GM12892 (cell line): ENCODE results near the gene SLC6A3.

ENCODE experiments used
- POLR2A ChIP-seq: IDR thresholded peaks from 2 replicates; pipeline ENCODE4 v1.6.1; 2011; ENCODE audit warnings: low read depth, low read length, control low read depth
- POLR2AphosphoS5 ChIP-seq: IDR thresholded peaks from 2 replicates; pipeline ENCODE4 v1.6.1; 2011; ENCODE audit warnings: low read depth, low read length, control low read depth
- TAF1 ChIP-seq: IDR thresholded peaks from 2 replicates; pipeline ENCODE4 v1.6.1; 2011; ENCODE audit warnings: low read depth, mild to moderate bottlenecking, control low read depth, low read length, borderline replicate concordance

DNA sequence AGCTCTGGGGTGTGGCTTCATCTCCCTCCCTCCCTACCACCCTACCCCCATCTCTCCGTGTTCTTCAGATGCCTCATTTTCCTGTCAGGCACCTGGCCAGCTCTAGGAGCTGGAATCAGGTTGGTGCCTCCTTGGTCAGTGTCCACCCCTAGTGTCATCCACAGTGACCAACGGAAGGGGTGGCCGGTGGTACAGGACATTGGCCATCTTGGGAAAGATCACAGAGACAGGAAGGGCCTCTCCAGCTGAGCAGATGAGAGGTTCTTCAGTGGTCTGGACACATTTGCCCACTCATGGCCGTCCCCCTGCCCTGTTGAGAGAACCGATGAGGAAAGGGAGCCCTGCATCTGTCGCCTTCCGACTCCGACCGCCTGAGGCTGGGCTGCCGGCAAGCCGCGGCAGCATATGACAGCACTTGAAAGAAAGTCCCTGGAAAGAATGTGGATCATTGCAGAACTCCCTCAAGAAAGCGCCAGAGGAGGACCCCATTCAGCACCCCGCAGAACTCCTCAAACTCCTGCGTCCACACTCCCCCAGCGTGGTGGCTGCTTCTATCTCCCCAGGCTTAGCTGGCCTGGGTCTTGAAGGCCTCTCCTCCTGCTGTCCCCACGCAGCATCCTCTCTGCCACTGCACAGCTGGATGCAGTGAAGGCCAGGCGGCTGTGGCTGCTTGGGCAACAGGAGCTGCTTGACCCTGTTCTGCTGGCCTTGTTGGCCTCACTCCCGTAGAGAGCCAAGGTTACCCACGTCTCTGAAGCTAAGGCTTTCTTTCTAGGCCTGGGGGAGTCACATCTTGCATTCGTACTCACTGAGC is 98.4 kb downstream of the SLC6A3 start:
- TF ChIP-seq POLR2A (no peak), POLR2AphosphoS5 (no peak), TAF1 (no peak)
